ENCODE results near the gene OPTN.

Gene OPTN

GRCh38 chr10:13168781-13169180 is 68.8 kb downstream of the OPTN start:
- TF ChIP-seq GATA2 (IDR thresholded peaks at IDR 0.05; ENCODE audit: low read depth, low read length) (no peak), GATA3 (IDR thresholded peaks at IDR 0.05; ENCODE audit: low read depth, low read length) (no peak)

GRCh38 chr10:13173616-13174015 is 73.7 kb downstream of the OPTN start:
- no peak for TF ChIP-seq GATA3 (IDR thresholded peaks at IDR 0.05; ENCODE audit: low read depth, low read length)
- TF ChIP-seq GATA2 (IDR thresholded peaks at IDR 0.05; ENCODE audit: low read depth, low read length) = no peak

GRCh38 chr10:13180788-13181187 is 80.8 kb downstream of the OPTN start:
- no peak for TF ChIP-seq GATA3 (IDR thresholded peaks at IDR 0.05; ENCODE audit: low read depth, low read length)
- no peak for TF ChIP-seq GATA2 (IDR thresholded peaks at IDR 0.05; ENCODE audit: low read depth, low read length)

- TF ChIP-seq GATA3 (IDR thresholded peaks at IDR 0.05; ENCODE audit: low read depth, low read length) = no peak
- TF ChIP-seq GATA2 (IDR thresholded peaks at IDR 0.05; ENCODE audit: low read depth, low read length) = no peak
Measured at GRCh38 chr10:13182424-13182823, 82.5 kb downstream of the OPTN start.

- TF ChIP-seq GATA2 (IDR thresholded peaks at IDR 0.05; ENCODE audit: low read depth, low read length) (no peak), GATA3 (IDR thresholded peaks at IDR 0.05; ENCODE audit: low read depth, low read length) (no peak)
Measured at GRCh38 chr10:13183625-13184024, 83.7 kb downstream of the OPTN start.

GRCh38 chr10:13184276-13184675 is 84.3 kb downstream of the OPTN start:
- TF ChIP-seq GATA2 (IDR thresholded peaks at IDR 0.05; ENCODE audit: low read depth, low read length) = no peak
- no peak for TF ChIP-seq GATA3 (IDR thresholded peaks at IDR 0.05; ENCODE audit: low read depth, low read length)

GRCh38 chr10:13184730-13185514 is 85.0 kb downstream of the OPTN start:
- TF ChIP-seq GATA3 (IDR thresholded peaks at IDR 0.05; ENCODE audit: low read depth, low read length) (no peak), GATA2 (IDR thresholded peaks at IDR 0.05; ENCODE audit: low read depth, low read length) (no peak)

- TF ChIP-seq GATA2 (IDR thresholded peaks at IDR 0.05; ENCODE audit: low read depth, low read length) (no peak), GATA3 (IDR thresholded peaks at IDR 0.05; ENCODE audit: low read depth, low read length) (no peak)
Measured at GRCh38 chr10:13187135-13187534, 87.2 kb downstream of the OPTN start.

All from SH-SY5Y (cell line).